ENCODE results near the gene NHSL1. TPM values are rescaled to one million over a fixed set of nuclear protein-coding genes. Genes with fewer than 3 reads are reported as not detected.

Gene NHSL1
- total and polyA plus RNA-seq, 9 of the 15 experiments (the other 6 are each of a cell fraction or from before 2014, with no cell fraction given) = 0.09 to 0.20 TPM; not detected in 7

DNA sequence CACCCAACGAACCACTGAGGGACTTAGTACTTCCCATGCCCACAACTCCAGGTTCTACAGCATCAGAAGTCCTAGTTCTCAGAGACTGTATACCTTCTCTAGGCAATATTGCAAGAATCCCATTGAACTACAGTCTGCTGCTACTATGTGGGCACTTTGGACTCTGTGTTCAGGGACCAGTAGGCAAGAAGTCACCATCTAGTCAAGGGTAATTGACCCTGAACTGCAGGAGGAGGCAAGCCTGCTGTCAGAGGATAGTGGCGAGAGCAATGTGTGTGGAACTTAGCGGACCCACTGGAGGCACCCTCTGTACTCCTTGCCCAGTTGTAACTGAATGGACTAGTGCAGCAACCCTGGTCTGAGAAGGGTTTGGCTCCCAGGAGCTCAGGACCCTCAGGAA lies 79.5 kb downstream of the NHSL1 start:
- DNase-seq (ENCODE audit: extremely low read depth in 1 of 4, low spot score in 3 of 4) (no peak), FAIRE-seq (no peak), ATAC-seq (no peak)
- Histone ChIP-seq H3K9me1 (ENCODE audit: control insufficient read depth, insufficient read depth, low read length) (no peaks in the 10 kb centered on the region), H3K79me2 (ENCODE audit: control insufficient read depth, insufficient read depth, low read length) (no peaks in the 10 kb centered on the region), H2AFZ (ENCODE audit: low read depth, low read length) (no peak overlapping the region), H3K9me3 (replicated peaks; ENCODE audit: control insufficient read depth, insufficient read depth, low read depth, low read length) (no peaks in the 10 kb centered on the region), H3K9ac (ENCODE audit: insufficient read depth in 1 of 2, low read depth in 2 of 2, low read length in 2 of 2) (no peak overlapping the region), H4K20me1 (replicated peaks; ENCODE audit: control insufficient read depth, insufficient read depth, low read length) (no peaks in the 10 kb centered on the region), H3K4me1 (replicated peaks in 1 of 2; ENCODE audit: control insufficient read depth in 2 of 2, insufficient read depth in 2 of 2, low read length in 2 of 2) (peaks cover 0 to 8% of the 10 kb centered on the region in 2 experiments; a peak in 1 of 5 replicates), H3K4me2 (ENCODE audit: insufficient read depth, low read length) (no peak overlapping the region), H3K27ac (ENCODE audit: extremely low read depth, low read depth, low read length) (no peak overlapping the region), H3K36me3 (ENCODE audit: control insufficient read depth, insufficient read depth, low read length) (no peaks in the 10 kb centered on the region), H3K27me3 (ENCODE audit: control insufficient read depth in 2 of 2, insufficient read depth in 2 of 2, low read length in 2 of 2) (peaks cover 11 to 31% of the 10 kb centered on the region in 2 experiments; a peak in 4 of 5 replicates), H3K4me3 (no peak overlapping the region)
- in situ Hi-C loops (cut with MboI) (no loop called here), intact Hi-C loops (cut with micrococcal nuclease) (loop anchor here (10.0 kb wide), 1 partner anchor 945 kb away; no protein-coding TSS in a partner anchor)
- no TSS peak for BruUV-seq (replicated peaks)
- ChIA-PET POLR2A (no interaction called here), CTCF (ENCODE audit: low intra/inter-chr PET ratio) (no interaction called here)
- 0% methylated on average over 3 of the region's 3 CpGs for WGBS (ENCODE audit: insufficient coverage, low coverage, missing lambda C conversion rate)
- TF ChIP-seq ZSCAN29 (IDR thresholded peaks at IDR 0.05) (no peak), ZNF408 (CRISPR knock-in tag; IDR thresholded peaks at IDR 0.05; ENCODE audit: low read depth) (no peak), NCOA4 (IDR thresholded peaks at IDR 0.05; ENCODE audit: partially characterized antibody) (no peak)

- H3K36me3 ChIP-seq (ENCODE audit: control insufficient read depth, insufficient read depth, low read length) = peaks cover 6% of the 10 kb centered on the region; the same call in 2 of the 3 replicates
- TF ChIP-seq FOS (IDR thresholded peaks at IDR 0.05; ENCODE audit: extremely low read depth, insufficient read length) (no peak), PYGO2 (tag; IDR thresholded peaks at IDR 0.05) (no peak), ZNF384 (IDR thresholded peaks at IDR 0.05; ENCODE audit: low read depth, low read length) (no peak), RBM14 (IDR thresholded peaks at IDR 0.05; ENCODE audit: borderline replicate concordance, insufficient read depth, low read depth, low read length) (no peak), RBFOX2 (IDR thresholded peaks at IDR 0.05; ENCODE audit: low read depth, low read length) (no peak), ATF7 (IDR thresholded peaks at IDR 0.05) (no peak), RB1 (IDR thresholded peaks at IDR 0.05; ENCODE audit: low read depth) (no peak), ZNF77 (CRISPR knock-in tag; IDR thresholded peaks at IDR 0.05) (no peak), ZNF586 (CRISPR knock-in tag; conservative IDR thresholded peaks at IDR 0.05) (no peak), E2F3 (CRISPR knock-in tag; IDR thresholded peaks at IDR 0.05) (no peak), BCL6 (CRISPR knock-in tag; IDR thresholded peaks at IDR 0.05) (no peak)
- ATAC-seq = no peak
- no peak overlapping the region for H3K4me3 ChIP-seq
- BruUV-seq (replicated peaks) = no TSS peak
- ChIA-PET CTCF (ENCODE audit: low intra/inter-chr PET ratio) (no interaction called here), POLR2A (no interaction called here)
- H3K9ac ChIP-seq (ENCODE audit: insufficient read depth in 1 of 2, low read depth in 2 of 2, low read length in 2 of 2) = no peak overlapping the region
- peaks cover 2 to 17% of the 10 kb centered on the region in 2 experiments; a peak in 3 of 5 replicates for H3K27me3 ChIP-seq (ENCODE audit: control insufficient read depth in 2 of 2, insufficient read depth in 2 of 2, low read length in 2 of 2)
- no peak for FAIRE-seq
- DNase-seq (ENCODE audit: extremely low read depth in 1 of 4, low spot score in 3 of 4) = no peak
- no peaks in the 10 kb centered on the region for H4K20me1 ChIP-seq (replicated peaks; ENCODE audit: control insufficient read depth, insufficient read depth, low read length)
- H3K4me1 ChIP-seq (replicated peaks in 1 of 2; ENCODE audit: control insufficient read depth in 2 of 2, insufficient read depth in 2 of 2, low read length in 2 of 2) = no peaks in the 10 kb centered on the region
- intact Hi-C loops (cut with micrococcal nuclease) = no loop called here
- no peak overlapping the region for H2AFZ ChIP-seq (ENCODE audit: low read depth, low read length)
- H3K27ac ChIP-seq (ENCODE audit: extremely low read depth, low read depth, low read length) = no peak overlapping the region
- H3K9me1 ChIP-seq (ENCODE audit: control insufficient read depth, insufficient read depth, low read length) = no peaks in the 10 kb centered on the region
- 1% methylated on average over 3 of the region's 3 CpGs for WGBS (ENCODE audit: insufficient coverage, low coverage, missing lambda C conversion rate)
- H3K4me2 ChIP-seq (ENCODE audit: insufficient read depth, low read length) = no peak overlapping the region
- H3K9me3 ChIP-seq (replicated peaks; ENCODE audit: control insufficient read depth, insufficient read depth, low read depth, low read length) = no peaks in the 10 kb centered on the region
- in situ Hi-C loops (cut with MboI) = no loop called here
- no peaks in the 10 kb centered on the region for H3K79me2 ChIP-seq (ENCODE audit: control insufficient read depth, insufficient read depth, low read length)
Observed at GRCh38 chr6:138418118-138418742, 81.1 kb downstream of the NHSL1 start.

Data from K562 (cell line).